ENCODE measurements around the gene MCOLN1.

DNA sequence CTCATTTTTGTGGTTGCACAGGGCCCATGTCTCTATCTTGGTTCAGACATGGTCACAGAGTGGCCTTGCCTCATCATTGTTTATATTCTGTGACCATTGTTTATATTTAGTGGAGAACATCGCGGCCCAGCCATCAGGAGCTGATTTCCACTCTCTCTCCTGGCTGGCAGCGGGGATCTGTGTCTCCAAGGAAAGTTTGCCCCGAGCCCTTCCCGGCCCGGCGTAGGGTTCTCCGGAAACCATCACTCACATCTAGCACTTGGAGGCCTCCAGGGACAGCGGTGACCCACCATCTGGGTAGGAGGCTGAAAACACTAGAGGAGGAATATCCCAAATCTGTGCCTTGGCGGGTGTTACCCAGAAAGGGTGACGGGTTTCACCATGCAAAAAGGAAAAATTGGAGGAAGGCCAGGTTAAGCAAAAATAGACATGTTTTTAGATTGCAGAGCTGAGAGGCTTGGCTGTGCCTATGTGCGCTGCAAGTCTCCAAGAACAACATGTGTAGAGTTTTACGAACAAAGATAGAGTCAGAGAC lies 7.2 kb upstream of the MCOLN1 start:
- TF ChIP-seq, protein P1, sequence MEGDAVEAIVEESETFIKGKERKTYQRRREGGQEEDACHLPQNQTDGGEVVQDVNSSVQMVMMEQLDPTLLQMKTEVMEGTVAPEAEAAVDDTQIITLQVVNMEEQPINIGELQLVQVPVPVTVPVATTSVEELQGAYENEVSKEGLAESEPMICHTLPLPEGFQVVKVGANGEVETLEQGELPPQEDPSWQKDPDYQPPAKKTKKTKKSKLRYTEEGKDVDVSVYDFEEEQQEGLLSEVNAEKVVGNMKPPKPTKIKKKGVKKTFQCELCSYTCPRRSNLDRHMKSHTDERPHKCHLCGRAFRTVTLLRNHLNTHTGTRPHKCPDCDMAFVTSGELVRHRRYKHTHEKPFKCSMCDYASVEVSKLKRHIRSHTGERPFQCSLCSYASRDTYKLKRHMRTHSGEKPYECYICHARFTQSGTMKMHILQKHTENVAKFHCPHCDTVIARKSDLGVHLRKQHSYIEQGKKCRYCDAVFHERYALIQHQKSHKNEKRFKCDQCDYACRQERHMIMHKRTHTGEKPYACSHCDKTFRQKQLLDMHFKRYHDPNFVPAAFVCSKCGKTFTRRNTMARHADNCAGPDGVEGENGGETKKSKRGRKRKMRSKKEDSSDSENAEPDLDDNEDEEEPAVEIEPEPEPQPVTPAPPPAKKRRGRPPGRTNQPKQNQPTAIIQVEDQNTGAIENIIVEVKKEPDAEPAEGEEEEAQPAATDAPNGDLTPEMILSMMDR (IDR thresholded peaks at IDR 0.05), result no peak
- TF ChIP-seq POLR2A (IDR thresholded peaks at IDR 0.05) (no peak), EP300 (IDR thresholded peaks at IDR 0.05) (no peak)

Measured in ovary (tissue), 3 donors.